ENCODE measurements around the gene TTC24. TPM values are rescaled to one million over a fixed set of nuclear protein-coding genes. Genes with fewer than 3 reads are reported as not detected.

Gene TTC24
- total and polyA plus RNA-seq, 2 experiments from 2014 or later: not detected

DNA sequence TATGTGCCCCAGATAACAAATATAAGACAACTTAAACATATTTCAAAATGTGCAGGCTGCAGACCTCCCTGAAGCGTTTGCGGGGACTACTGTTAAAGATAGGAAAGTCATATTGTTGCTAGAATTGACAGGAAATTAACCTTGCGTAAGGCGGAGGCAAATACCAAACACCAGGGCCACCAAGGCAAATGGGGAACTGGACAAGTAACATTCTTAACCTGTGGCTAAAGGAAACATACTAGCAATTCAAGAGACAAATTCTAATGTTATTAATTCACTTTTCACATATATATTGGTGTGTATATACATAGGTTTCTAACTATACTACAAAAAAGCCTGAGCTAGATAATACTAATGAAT lies 46.5 kb downstream of the TTC24 start:
- H3K36me3 ChIP-seq (ENCODE audit: insufficient read depth): no peaks in the 10 kb centered on the region; the same call in 1 of the 2 replicates
- no peaks in the 10 kb centered on the region for H4K20me1 ChIP-seq (replicated peaks; ENCODE audit: insufficient read depth)
- H3K4me3 ChIP-seq: peak overlapping the region; percentile 78; the same call in 1 of the 2 replicates
- no peaks in the 10 kb centered on the region for H3K36me3 Mint-ChIP-seq (ENCODE audit: low read depth)
- no peaks in the 10 kb centered on the region for H3K79me2 ChIP-seq (replicated peaks; ENCODE audit: insufficient read depth)
- no peaks in the 10 kb centered on the region; the same call in 2 of the 3 replicates for H3K9me3 Mint-ChIP-seq
- H3K27me3 ChIP-seq (ENCODE audit: insufficient read depth): peaks cover 68% of the 10 kb centered on the region
- ATAC-seq (no peak), DNase-seq (ENCODE audit: low spot score) (no peak)
- H3K4me3 Mint-ChIP-seq: peak overlapping the region; percentile 69; the same call in 2 of the 3 replicates
- no peaks in the 10 kb centered on the region for H3K9me2 ChIP-seq (ENCODE audit: insufficient read depth)
- 0 out of 2 replicates have a peak overlapping the region, but pooled peaks have one; percentile 95 for H3K4me2 ChIP-seq
- peaks cover 7% of the 10 kb centered on the region for H3K4me1 Mint-ChIP-seq
- H3F3A ChIP-seq (replicated peaks; ENCODE audit: low read depth): peaks cover 12% of the 10 kb centered on the region; the same call in 1 of the 2 replicates
- no peak overlapping the region for H3K27ac Mint-ChIP-seq
- H3K27ac ChIP-seq (ENCODE audit: low read depth): no peak overlapping the region
- H3K27me3 Mint-ChIP-seq (ENCODE audit: insufficient read depth, low read depth, poor library complexity): peaks cover 50% of the 10 kb centered on the region
- TF ChIP-seq, protein P1, sequence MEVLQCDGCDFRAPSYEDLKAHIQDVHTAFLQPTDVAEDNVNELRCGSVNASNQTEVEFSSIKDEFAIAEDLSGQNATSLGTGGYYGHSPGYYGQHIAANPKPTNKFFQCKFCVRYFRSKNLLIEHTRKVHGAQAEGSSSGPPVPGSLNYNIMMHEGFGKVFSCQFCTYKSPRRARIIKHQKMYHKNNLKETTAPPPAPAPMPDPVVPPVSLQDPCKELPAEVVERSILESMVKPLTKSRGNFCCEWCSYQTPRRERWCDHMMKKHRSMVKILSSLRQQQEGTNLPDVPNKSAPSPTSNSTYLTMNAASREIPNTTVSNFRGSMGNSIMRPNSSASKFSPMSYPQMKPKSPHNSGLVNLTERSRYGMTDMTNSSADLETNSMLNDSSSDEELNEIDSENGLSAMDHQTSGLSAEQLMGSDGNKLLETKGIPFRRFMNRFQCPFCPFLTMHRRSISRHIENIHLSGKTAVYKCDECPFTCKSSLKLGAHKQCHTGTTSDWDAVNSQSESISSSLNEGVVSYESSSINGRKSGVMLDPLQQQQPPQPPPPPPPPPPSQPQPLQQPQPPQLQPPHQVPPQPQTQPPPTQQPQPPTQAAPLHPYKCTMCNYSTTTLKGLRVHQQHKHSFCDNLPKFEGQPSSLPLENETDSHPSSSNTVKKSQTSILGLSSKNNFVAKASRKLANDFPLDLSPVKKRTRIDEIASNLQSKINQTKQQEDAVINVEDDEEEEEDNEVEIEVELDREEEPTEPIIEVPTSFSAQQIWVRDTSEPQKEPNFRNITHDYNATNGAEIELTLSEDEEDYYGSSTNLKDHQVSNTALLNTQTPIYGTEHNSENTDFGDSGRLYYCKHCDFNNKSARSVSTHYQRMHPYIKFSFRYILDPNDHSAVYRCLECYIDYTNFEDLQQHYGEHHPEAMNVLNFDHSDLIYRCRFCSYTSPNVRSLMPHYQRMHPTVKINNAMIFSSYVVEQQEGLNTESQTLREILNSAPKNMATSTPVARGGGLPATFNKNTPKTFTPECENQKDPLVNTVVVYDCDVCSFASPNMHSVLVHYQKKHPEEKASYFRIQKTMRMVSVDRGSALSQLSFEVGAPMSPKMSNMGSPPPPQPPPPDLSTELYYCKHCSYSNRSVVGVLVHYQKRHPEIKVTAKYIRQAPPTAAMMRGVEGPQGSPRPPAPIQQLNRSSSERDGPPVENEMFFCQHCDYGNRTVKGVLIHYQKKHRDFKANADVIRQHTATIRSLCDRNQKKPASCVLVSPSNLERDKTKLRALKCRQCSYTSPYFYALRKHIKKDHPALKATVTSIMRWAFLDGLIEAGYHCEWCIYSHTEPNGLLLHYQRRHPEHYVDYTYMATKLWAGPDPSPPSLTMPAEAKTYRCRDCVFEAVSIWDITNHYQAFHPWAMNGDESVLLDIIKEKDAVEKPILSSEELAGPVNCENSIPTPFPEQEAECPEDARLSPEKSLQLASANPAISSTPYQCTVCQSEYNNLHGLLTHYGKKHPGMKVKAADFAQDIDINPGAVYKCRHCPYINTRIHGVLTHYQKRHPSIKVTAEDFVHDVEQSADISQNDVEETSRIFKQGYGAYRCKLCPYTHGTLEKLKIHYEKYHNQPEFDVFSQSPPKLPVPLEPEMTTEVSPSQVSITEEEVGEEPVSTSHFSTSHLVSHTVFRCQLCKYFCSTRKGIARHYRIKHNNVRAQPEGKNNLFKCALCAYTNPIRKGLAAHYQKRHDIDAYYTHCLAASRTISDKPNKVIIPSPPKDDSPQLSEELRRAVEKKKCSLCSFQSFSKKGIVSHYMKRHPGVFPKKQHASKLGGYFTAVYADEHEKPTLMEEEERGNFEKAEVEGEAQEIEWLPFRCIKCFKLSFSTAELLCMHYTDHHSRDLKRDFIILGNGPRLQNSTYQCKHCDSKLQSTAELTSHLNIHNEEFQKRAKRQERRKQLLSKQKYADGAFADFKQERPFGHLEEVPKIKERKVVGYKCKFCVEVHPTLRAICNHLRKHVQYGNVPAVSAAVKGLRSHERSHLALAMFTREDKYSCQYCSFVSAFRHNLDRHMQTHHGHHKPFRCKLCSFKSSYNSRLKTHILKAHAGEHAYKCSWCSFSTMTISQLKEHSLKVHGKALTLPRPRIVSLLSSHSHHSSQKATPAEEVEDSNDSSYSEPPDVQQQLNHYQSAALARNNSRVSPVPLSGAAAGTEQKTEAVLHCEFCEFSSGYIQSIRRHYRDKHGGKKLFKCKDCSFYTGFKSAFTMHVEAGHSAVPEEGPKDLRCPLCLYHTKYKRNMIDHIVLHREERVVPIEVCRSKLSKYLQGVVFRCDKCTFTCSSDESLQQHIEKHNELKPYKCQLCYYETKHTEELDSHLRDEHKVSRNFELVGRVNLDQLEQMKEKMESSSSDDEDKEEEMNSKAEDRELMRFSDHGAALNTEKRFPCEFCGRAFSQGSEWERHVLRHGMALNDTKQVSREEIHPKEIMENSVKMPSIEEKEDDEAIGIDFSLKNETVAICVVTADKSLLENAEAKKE (CRISPR knock-in tag; IDR thresholded peaks at IDR 0.05): no peak
- no peak for TF ChIP-seq POLR2AphosphoS5 (IDR thresholded peaks at IDR 0.05; ENCODE audit: low read depth)
- no peak overlapping the region for H2AFZ ChIP-seq
- peaks cover 6% of the 10 kb centered on the region; the same call in 1 of the 2 replicates for H3K4me1 ChIP-seq (ENCODE audit: insufficient read depth)

DNA sequence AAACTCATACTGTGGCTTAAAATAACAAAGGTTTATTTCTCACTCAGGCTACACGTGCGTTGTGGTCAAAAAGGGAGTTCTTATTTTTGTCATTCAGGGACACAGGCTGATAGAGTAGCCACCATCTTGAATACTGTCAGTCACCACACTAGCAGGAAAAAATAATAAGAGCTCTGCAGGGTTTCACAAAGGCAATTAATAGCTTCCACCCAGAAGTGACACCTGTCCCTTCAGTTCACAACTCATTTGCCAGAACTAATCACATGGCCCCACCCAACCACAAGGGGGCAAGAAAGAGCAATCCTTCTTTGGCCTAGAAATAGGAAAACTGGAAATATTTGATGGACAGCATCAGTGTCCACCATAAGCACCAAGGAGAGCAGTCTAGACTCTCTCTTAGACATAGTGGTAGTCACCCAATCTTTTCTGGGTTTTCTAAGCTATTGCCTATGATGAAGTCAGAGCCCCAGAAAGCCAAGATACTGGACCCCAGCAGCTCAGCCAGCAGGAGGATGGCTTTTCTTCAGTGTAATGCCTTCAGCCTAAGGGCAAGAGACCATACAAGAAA lies 47.9 kb downstream of the TTC24 start:
- Histone ChIP-seq H3K27me3 (ENCODE audit: insufficient read depth) (peaks cover 55% of the 10 kb centered on the region), H3K4me2 (no peak overlapping the region), H3K4me1 (ENCODE audit: insufficient read depth) (peaks cover 6% of the 10 kb centered on the region; the same call in 1 of the 2 replicates), H3K27ac (ENCODE audit: low read depth) (no peak overlapping the region), H3K4me3 (no peak overlapping the region), H3K9me2 (ENCODE audit: insufficient read depth) (no peaks in the 10 kb centered on the region), H3F3A (replicated peaks; ENCODE audit: low read depth) (peaks cover 12% of the 10 kb centered on the region; the same call in 1 of the 2 replicates), H3K36me3 (ENCODE audit: insufficient read depth) (no peaks in the 10 kb centered on the region; the same call in 1 of the 2 replicates), H3K79me2 (replicated peaks; ENCODE audit: insufficient read depth) (no peaks in the 10 kb centered on the region), H4K20me1 (replicated peaks; ENCODE audit: insufficient read depth) (no peaks in the 10 kb centered on the region), H2AFZ (no peak overlapping the region)
- Mint-ChIP-seq H3K27ac (no peak overlapping the region), H3K36me3 (ENCODE audit: low read depth) (no peaks in the 10 kb centered on the region), H3K4me1 (peaks cover 7% of the 10 kb centered on the region), H3K27me3 (ENCODE audit: insufficient read depth, low read depth, poor library complexity) (peaks cover 48% of the 10 kb centered on the region), H3K9me3 (no peaks in the 10 kb centered on the region; the same call in 2 of the 3 replicates), H3K4me3 (no peak overlapping the region)
- no peak for ATAC-seq
- peak; percentile 75 for DNase-seq (ENCODE audit: low spot score)
- TF ChIP-seq, protein P2, sequence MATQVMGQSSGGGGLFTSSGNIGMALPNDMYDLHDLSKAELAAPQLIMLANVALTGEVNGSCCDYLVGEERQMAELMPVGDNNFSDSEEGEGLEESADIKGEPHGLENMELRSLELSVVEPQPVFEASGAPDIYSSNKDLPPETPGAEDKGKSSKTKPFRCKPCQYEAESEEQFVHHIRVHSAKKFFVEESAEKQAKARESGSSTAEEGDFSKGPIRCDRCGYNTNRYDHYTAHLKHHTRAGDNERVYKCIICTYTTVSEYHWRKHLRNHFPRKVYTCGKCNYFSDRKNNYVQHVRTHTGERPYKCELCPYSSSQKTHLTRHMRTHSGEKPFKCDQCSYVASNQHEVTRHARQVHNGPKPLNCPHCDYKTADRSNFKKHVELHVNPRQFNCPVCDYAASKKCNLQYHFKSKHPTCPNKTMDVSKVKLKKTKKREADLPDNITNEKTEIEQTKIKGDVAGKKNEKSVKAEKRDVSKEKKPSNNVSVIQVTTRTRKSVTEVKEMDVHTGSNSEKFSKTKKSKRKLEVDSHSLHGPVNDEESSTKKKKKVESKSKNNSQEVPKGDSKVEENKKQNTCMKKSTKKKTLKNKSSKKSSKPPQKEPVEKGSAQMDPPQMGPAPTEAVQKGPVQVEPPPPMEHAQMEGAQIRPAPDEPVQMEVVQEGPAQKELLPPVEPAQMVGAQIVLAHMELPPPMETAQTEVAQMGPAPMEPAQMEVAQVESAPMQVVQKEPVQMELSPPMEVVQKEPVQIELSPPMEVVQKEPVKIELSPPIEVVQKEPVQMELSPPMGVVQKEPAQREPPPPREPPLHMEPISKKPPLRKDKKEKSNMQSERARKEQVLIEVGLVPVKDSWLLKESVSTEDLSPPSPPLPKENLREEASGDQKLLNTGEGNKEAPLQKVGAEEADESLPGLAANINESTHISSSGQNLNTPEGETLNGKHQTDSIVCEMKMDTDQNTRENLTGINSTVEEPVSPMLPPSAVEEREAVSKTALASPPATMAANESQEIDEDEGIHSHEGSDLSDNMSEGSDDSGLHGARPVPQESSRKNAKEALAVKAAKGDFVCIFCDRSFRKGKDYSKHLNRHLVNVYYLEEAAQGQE (IDR thresholded peaks at IDR 0.05; ENCODE audit: unreplicated experiment): peak; percentile 14
- TF ChIP-seq EZH2phosphoT487 (IDR thresholded peaks at IDR 0.05; ENCODE audit: unreplicated experiment): no peak
